Stimulated activated CD4-positive, alpha-beta T cell treated with anti-CD3 and anti-CD28 coated beads, Interleukin-4, amount 100 ng/mL, for 1 hour (primary cell): ENCODE results near the gene AK1.

Source experiments
- DNase-seq: peaks from one replicate; pipeline ENCODE4 v3.0.0-alpha.2; 2020

AK1 gene, protein sequence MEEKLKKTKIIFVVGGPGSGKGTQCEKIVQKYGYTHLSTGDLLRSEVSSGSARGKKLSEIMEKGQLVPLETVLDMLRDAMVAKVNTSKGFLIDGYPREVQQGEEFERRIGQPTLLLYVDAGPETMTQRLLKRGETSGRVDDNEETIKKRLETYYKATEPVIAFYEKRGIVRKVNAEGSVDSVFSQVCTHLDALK

DNA sequence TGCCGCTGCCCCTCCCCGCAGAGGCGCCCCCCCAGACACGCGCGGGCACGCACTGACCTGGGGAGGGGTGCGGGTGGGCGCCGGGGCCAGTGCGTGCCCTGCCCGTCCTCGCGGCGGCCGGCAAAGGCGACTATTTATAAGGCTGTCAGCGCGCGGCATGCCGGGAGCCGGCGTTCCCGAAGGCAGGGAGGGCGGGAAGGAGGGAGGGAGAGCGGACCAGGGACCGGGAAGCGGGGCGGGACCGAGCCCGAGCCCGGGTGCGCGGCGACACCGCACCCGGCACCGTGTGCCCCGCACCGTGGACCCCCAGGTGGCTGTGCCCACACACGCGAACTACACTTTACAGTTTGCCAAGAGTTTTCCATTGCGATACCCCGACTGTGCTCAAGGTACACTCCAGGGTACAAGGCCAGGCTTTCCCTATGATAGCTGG lies at the start of gene AK1:
TSS of gene AK1 (minus strand) at position 110 of the 433 bp plus-strand sequence. CDS start 3,058 bp downstream, outside the sequence.
- no peak for DNase-seq

DNA sequence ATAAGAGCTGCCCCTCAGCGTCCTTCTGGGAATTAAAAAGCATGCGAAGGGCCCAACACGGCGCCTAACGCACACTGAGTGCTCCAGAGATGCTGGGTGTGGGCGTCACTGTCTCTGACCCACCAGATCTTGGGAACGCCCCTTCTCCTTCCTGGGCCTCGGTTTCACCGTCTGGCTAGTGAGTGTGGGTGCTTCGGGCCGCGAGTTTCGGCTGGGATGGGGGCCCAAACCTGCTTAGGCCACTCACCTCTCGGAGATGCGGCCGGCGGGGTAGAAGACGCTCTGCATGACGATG lies 49.4 kb upstream of the AK1 start:
- no peak for DNase-seq

DNA sequence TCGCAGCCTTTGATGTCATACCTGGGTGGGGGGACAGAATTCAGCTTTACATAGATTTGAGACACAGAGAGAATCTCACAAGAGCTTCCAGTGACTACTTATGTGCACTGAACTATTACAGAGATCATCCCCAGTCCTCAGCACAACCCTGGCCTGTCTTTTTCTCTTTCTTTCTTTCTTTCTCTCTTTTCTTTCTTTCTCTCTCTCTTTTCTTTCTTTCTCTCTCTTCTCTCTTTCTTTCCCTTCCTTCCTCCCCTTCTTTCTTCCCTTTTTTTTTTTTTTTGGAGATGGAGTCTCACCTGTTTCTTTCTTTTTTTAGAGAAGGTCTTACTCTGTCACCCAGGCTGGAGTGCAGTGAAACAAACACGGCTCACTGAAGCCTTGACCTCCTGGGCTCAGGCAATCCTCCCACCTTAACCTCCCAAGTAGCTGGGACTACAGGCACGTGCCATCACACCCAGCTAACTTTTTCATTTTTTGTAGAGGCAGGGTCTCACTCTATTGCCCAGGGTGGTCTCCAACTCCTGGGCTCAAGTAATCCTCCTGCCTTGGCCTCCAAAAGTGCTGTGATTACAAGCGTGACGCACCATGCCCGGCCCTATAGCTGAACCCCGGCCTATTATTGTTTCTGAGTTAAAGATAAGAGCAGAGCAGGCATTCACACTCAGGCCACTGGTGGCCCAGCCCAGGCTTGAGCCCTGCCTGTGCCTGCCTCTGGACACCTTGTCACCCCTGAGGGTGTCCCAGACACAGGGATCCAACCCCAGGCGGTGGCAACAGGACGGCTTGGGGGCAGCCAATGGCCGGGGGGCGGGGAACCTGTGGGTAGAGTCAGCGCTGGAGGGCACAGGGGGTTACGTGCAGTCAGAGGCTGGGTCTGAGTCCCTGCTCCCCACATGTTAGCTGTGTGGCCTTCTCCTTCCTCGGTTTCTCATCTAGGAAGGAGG lies 48.8 kb upstream of the AK1 start:
- DNase-seq = no peak

- no peak for DNase-seq
These were observed 47.4 kb upstream of the AK1 start for GRCh38 chr9:127924736-127925444.

DNA sequence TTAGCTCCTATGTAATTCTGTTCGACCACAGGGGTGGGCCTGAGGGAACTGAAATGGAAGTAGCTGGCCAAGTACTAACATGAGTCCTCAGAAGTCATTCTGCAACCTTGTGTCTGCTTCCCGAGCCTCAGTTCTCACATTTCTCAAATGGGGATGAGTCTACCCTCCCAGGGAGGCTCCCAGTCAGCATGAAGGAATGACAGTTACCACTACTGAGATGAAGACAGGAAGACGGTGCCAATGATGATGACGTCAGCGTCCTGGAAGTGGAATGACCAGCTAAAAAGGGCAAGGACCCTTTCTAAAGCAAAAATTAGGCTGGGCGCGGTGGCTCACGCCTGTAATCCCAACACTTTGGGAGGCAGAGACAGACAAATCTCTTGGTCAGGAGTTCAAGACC lies 46.3 kb upstream of the AK1 start:
- no peak for DNase-seq

DNA sequence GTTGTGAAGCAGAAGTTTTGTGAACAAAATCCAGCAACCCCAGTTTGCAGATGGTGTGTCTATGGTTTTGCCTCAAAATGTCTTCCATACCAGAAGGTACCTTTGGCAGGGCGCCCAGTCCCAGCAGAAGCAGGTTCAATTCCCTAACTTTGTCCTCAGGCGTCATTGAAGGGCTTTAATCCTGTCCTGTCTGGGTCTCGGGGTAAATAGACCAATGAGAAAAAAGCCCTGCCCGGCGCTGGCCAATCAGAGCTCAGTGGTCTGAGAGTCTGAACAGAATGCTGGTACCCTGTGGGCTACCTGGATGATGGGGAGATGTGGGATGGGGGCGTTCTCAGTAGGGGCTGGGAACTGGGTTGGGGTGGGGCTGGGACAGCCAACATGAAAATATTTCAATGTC lies 45.6 kb upstream of the AK1 start:
- no peak for DNase-seq

DNA sequence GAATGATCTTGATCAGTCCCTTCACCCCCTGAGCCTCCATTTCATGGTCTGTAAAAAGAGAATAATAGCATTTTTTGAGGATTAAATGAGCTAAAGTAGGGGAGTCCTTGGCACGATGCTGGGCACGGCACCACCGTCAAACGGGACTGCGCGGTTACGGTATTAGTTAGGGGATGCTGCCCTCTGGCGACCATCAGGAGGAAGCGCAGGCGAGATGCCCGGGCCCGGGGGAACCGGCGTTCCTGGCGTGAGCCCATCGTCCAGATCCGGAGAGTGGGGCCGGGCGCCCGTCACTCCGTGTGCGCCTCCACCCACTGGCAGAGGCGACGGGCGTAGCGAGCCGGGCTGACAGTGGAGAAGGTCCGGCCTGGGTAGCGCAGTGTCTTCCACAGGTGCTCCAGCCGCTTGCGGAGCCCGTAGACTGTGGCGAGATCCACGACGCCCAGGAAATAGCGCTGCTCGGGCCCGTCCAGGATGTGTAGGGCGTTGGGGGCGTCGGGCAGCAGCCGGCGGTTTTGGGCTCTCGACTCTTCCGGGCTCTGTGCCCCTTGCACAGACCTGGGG lies 44.2 kb upstream of the AK1 start:
- DNase-seq = peak; percentile 76

DNA sequence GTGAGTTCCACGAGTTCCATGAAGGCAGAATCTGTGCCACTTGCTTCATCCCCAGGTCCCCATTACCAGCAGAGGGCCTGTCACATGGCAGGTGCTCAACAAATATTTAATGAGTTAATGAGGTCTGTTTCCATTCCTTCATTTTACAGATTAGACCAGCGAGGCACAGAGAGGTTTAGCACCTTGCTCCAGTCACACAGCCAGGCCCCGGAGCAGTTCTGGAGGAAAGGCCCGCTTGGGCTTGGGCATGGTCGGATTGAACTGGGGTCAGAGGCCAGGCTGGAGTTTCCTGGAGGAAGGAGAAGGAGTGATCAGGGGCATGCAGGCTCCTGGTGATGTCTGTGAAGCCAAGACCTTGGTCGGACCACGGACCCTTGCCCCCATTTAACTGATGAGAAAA lies 43.3 kb upstream of the AK1 start:
- no peak for DNase-seq

DNA sequence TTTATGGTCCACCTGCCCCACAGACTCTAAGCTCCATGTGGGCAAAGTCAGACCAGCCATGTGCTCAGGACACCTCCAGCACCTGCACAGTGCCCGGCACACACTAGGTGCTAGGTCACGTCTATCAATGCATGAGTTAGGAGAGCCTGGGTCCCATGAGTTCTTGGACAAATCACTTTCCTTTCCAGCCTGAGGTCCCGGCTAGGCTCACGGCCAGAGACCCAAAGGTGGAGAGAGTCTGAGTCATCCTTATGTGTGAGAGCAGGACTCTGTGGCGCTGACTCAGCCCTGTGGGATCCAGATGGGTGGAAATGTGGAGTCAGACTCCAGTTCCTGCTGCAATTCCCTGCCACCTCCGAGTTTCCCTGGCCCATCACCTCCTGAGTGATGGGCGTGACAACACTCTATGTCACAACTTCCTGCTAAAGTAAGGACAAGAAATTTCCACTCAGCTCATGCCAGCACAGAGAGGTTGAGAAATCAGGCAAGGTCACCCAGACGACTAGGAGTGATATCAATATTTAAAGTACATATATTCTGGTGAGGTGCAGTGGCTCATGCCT lies 41.9 kb upstream of the AK1 start:
- DNase-seq = no peak

DNA sequence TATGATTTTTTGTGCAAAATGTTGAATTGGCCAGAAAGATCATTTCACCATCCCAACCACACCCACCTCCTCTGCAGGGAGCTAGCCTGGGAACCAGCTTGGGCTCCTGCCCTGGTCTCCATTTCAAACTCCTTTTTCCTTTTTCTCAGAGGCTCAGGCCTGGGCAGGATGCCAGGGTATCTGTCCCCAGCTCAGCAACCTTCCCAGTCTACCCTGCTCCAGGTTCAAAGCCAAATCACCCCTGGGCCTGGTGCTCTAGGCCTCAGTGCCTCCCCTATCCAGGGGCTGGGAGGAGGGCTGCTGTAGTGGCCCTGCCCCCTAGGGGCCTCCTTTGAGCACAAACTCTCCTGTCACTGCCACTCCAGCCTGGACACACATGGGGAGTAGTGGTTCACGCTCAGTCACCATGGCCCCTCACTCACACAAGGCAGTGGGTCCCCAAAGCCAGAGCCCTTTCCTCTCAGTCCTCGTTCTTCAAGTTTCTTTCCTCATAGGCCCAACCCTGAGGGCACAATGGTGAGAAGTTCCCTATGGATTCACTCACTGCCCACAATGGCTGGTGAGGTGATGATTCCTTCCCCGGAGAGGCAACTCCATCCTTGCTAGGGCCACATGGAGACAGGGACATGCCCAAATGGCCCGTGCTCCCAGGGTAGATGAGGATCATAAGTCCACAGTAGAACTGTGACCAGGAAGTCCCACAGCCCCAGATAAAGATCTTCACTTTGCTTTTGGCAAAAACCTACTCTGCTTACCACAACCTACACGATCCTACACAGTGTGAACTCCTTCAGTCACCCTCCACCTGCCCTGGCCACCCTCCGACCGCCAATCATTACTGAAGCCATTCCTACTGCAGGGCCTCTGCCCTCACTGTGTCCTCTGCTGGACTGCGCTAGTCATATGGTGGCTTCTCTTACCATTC lies 41.0 kb upstream of the AK1 start:
- no peak for DNase-seq

DNA sequence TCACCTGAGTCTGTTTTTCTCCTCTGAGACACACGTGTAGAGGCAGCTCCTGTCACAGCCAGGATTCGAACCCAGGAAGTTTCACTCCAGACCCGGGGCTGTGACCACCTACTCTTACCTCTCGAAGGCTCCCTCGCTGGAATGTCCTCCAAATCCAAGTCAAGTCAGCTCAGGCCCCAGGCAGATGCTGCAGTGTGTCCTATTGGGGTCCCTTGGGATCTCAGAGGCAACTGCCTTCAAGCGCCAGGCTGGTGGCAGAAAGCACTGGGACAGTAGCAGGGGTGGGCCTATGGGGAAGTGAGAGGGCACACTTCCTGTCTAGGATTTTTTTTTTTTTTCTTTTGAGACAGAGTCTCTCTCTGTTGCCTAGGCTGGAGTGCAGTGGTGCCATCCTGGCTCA lies 40.1 kb upstream of the AK1 start:
- DNase-seq = no peak

- DNase-seq = peak; percentile 95
These were observed 39.5 kb upstream of the AK1 start, which contains the start of gene ST6GALNAC4 for GRCh38 chr9:127916720-127917581. ST6GALNAC4 (minus strand) TSS chr9:127917041; CDS start chr9:127916419, 622 bp downstream.

DNA sequence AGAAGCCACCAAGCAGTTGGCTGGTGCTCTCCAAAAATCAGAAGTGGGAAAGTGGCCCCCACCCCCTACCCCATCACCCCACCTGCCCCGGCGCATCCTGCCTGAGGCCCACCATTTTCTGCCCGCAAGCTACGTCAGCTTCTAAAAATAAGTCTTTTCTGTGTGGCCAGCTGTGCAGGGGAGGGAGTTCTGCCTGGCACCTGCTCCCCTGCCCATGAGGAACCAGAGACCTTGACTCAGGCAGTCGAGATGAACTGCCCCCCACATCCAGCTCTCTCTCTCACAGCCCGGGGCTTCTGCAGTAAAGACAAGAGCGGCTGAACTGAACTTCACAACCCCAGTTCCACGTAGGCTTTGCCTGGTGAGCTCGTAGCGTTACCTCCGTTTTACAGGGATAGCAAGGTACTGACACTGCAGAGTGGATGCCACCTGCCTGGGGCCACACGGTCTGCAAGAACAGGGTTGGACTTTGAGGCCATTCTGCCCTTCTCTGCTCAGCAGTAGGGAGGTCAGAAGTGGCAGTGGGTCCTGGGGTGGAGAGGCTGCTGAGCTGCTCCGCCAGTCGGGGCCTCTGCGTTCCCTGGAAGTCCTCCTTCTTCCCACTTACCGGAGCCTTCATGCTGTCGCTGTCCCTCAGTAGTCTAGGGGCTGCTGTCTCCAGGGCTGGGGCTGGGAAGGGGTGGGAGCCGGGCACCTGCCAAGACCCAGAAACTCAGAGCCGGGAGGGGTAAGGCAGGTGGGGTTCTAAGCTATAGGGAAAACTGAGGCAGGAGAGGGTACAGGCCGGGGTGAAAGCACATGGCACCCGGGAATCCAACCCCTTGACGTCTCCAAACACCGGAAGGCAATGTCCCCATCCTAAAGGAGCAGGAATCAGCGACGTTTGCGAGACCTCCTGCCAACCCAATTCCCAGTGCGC lies 38.6 kb upstream of the AK1 start:
- DNase-seq = no peak

GRCh38 chr9:127915325-127915752 lies 37.9 kb upstream of the AK1 start:
- DNase-seq = no peak

DNA sequence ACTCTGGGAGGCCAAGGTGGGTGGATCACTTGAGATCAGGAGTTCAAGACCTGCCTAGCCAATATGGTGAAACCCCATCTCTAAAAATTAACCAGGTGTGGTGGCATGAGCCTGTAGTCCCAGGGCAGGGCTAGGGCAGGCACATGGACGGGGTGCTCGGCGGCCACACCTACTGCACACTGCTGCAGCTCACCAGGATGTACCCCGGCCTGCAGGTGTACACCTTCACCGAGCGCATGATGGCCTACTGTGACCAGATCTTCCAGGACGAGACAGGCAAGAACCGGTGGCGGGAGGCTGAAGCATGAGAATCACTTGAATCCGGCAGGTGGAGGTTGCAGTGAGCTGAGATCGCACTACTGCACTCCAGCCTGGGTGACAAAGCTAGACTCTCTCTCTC lies 36.2 kb upstream of the AK1 start:
- no peak for DNase-seq

GRCh38 chr9:127912882-127913281 lies 35.4 kb upstream of the AK1 start:
- DNase-seq = no peak

GRCh38 chr9:127912296-127912695 lies 34.8 kb upstream of the AK1 start:
- DNase-seq = no peak

- no peak for DNase-seq
These were observed 33.2 kb upstream of the AK1 start for GRCh38 chr9:127910613-127911205.

GRCh38 chr9:127909839-127910273 lies 32.4 kb upstream of the AK1 start:
- DNase-seq = no peak

- no peak for DNase-seq
These were observed 31.1 kb upstream of the AK1 start for GRCh38 chr9:127908660-127908926.
